Measurements from ENCODE around the gene MADCAM1. TPM values are rescaled to one million over a fixed set of nuclear protein-coding genes. Genes with fewer than 3 reads are reported as not detected.

The MADCAM1 gene
- 0.14 TPM in 1 of 2 replicates, not detected in the other for total RNA-seq

GRCh38 chr19:496112-496665 lies at the start of gene MADCAM1:
Gene MADCAM1 (plus strand): TSS chr19:496486. CDS start chr19:496500, 14 bp downstream.

DNA sequence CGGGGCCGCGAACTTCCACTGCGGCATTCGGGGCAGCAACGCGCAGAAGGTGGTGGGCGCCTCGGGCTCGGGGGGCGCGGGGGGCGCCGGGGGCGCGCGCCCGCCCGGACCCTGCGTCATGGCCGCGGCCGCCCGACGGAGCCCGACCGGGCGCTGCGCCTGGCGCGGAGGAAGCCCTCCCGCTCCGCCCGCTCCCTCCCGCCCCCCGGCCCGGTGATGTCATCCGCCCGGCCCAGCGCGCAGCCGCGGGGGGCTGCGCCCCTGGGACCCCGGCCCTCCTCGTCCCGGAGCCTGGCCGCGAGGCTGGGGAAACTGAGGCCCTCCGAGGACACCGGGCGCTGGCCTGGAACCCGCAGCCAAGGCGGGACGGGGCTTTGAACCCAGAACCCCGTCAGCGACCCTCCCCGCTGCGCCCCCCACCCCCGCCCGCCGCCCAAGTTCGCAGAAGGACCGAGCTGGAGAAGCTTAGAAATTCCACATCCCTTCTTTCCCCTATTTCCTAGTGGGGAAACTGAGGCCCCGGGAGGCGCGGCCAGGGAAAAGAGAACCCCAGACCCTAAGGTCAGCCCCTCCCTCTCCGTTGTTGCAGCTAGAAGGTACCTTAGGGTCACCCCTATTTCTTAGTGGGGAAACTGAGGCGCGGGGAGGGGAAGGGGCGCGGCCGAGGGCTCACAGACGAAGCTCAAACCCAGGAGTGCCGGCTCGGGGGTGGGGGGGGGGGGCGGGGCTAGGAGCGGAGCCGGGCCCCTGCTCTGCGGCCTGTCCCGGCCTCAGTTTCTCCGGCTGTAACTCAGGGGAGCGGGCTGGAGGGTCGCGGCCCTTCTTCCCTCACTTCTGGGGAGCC lies 35.2 kb upstream of the MADCAM1 start, which contains the start of gene SHC2:
Gene SHC2 (minus strand): TSS at position 157 of the 844 bp plus-strand sequence. CDS start 37 bp downstream, at position 120.

GRCh38 chr19:507286-508203 lies 11.3 kb downstream of the MADCAM1 start, which contains the start of gene TPGS1:
Gene TPGS1 (plus strand): TSS chr19:507497. CDS start chr19:507507, 10 bp downstream.

DNA sequence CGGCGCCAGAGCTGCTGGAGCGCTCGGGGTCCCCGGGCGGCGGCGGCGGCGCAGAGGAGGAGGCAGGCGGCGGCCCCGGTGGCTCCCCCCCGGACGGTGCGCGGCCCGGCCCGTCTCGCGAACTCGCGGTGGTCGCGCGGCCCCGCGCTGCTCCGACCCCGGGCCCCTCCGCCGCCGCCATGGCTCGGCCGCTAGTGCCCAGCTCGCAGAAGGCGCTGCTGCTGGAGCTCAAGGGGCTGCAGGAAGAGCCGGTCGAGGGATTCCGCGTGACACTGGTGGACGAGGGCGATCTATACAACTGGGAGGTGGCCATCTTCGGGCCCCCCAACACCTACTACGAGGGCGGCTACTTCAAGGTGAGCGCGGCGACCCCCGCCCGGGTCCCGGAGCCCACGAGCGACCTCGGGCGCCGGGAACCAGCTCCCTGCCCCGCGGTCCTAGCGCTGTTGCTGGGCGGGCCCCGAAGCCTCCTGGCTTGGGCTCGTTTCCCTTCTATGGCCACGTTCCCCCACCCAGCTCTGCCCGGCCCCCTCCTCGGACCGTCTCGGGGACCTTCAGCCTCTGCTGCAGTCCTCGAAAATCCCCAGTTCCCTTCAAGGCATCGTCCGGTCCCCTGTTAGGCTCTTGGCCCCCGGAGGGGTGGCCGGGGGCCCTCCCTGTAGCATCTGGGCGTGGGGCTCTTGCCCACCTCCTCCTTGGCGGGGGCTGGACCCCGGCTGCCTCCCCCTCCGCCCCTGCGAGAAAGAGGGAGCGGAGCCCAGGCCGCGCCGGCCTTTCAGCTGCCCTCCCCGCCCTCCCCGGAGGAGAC lies 35.7 kb downstream of the MADCAM1 start, which contains the start of gene CDC34:
Gene CDC34 (plus strand): TSS at position 8 of the 808 bp plus-strand sequence. CDS start 172 bp downstream, at position 180.

GRCh38 chr19:543910-544608 lies 47.8 kb downstream of the MADCAM1 start, which contains the start of gene GZMM:
Gene GZMM (plus strand): TSS chr19:544053. CDS start chr19:544072, 19 bp downstream.

Other genes with a start within 250 kb of the MADCAM1 start
- gene PLPP2, start 205.1 kb upstream of the MADCAM1 start, total RNA-seq: 45.5 and 91.3 TPM in 2 replicates
- gene MIER2, start 151.7 kb upstream of the MADCAM1 start, total RNA-seq: 17.4 and 27.2 TPM in 2 replicates
- 0.21 and 0.34 TPM in 2 replicates for gene C2CD4C, start 87.3 kb upstream of the MADCAM1 start, total RNA-seq
- gene SHC2, start 35.5 kb upstream of the MADCAM1 start, total RNA-seq: 0.34 and 3.3 TPM in 2 replicates
- gene TPGS1, start 11.0 kb downstream of the MADCAM1 start, total RNA-seq: 10.0 and 13.0 TPM in 2 replicates
- 87.6 and 161 TPM in 2 replicates for gene CDC34, start 35.3 kb downstream of the MADCAM1 start, total RNA-seq
- not detected in 2 replicates for gene GZMM, start 47.6 kb downstream of the MADCAM1 start, total RNA-seq
- 500 and 542 TPM in 2 replicates for gene BSG, start 76.1 kb downstream of the MADCAM1 start, total RNA-seq
- gene HCN2, start 93.4 kb downstream of the MADCAM1 start, total RNA-seq: 0.34 and 1.3 TPM in 2 replicates
- gene POLRMT, start 137.1 kb downstream of the MADCAM1 start, total RNA-seq: 38.8 and 40.7 TPM in 2 replicates
- gene FGF22, start 143.4 kb downstream of the MADCAM1 start, total RNA-seq: not detected in 2 replicates
- gene RNF126, start 166.7 kb downstream of the MADCAM1 start, total RNA-seq: 40.3 and 49.2 TPM in 2 replicates
- gene FSTL3, start 179.9 kb downstream of the MADCAM1 start, total RNA-seq: 96.0 and 177 TPM in 2 replicates
- not detected in 2 replicates for gene PRSS57, start 199.0 kb downstream of the MADCAM1 start, total RNA-seq
- gene PALM, start 212.4 kb downstream of the MADCAM1 start, total RNA-seq: 0.34 and 23.0 TPM in 2 replicates